Measurements from ENCODE around the gene TMEM91. TPM values are rescaled to one million over a fixed set of nuclear protein-coding genes. Genes with fewer than 3 reads are reported as not detected.

Gene TMEM91
- polyA plus RNA-seq, 1 donor from 2014 or later: 24.4 TPM

- no peaks in the 10 kb centered on the region for H3K27me3 ChIP-seq (ENCODE audit: insufficient read depth, low read depth, low read length)
- H3K9me3 ChIP-seq (ENCODE audit: low read length): no peaks in the 10 kb centered on the region
- TF ChIP-seq MXI1 (conservative IDR thresholded peaks at IDR 0.05; ENCODE audit: poor library complexity, severe bottlenecking): no peak
- TF ChIP-seq CTCF (IDR thresholded peaks at IDR 0.05; ENCODE audit: poor library complexity, severe bottlenecking): no peak
- TF ChIP-seq POLR2AphosphoS5 (IDR thresholded peaks at IDR 0.05): no peak
- TF ChIP-seq REST (IDR thresholded peaks at IDR 0.05; ENCODE audit: borderline replicate concordance): no peak
- TF ChIP-seq TAF1 (IDR thresholded peaks at IDR 0.05; ENCODE audit: low read depth): no peak
- TF ChIP-seq RAD21 (conservative IDR thresholded peaks at IDR 0.05): no peak
- no peak for TF ChIP-seq SMC3 (conservative IDR thresholded peaks at IDR 0.05; ENCODE audit: poor library complexity)
- TF ChIP-seq EZH2 (IDR thresholded peaks at IDR 0.05; ENCODE audit: borderline replicate concordance, insufficient read depth, low read length, poor library complexity, severe bottlenecking): no peak
- no peak for TF ChIP-seq EP300 (conservative IDR thresholded peaks at IDR 0.05; ENCODE audit: poor library complexity, severe bottlenecking)
- H3K36me3 ChIP-seq (ENCODE audit: insufficient read depth, low read length): no peaks in the 10 kb centered on the region
- no peaks in the 10 kb centered on the region for H4K20me1 ChIP-seq (ENCODE audit: insufficient read depth)
- H2AFZ ChIP-seq (ENCODE audit: low read depth, low read length): no peak overlapping the region
- no peaks in the 10 kb centered on the region for H3K79me2 ChIP-seq (replicated peaks; ENCODE audit: insufficient read depth, low read length)
- no peaks in the 10 kb centered on the region for H3F3A ChIP-seq (ENCODE audit: insufficient read depth, low read length, poor library complexity, severe bottlenecking)
- H3K9me2 ChIP-seq (ENCODE audit: insufficient read depth, low read length): no peaks in the 10 kb centered on the region
- H3K27ac ChIP-seq (ENCODE audit: low read length): no peak overlapping the region
- no peak overlapping the region for H3K9ac ChIP-seq (ENCODE audit: low read length)
- H3K4me3 ChIP-seq (ENCODE audit: low read length): no peak overlapping the region
- no peak overlapping the region for H3K4me2 ChIP-seq (ENCODE audit: low read length)
Measured at GRCh38 chr19:41330946-41331678, 45.2 kb upstream of the TMEM91 start.

- no peaks in the 10 kb centered on the region for H3K27me3 ChIP-seq (ENCODE audit: insufficient read depth, low read depth, low read length)
- H3K4me3 ChIP-seq (ENCODE audit: low read length): no peak overlapping the region
- no peaks in the 10 kb centered on the region for H3F3A ChIP-seq (ENCODE audit: insufficient read depth, low read length, poor library complexity, severe bottlenecking)
- H3K79me2 ChIP-seq (replicated peaks; ENCODE audit: insufficient read depth, low read length): no peaks in the 10 kb centered on the region
- H3K27ac ChIP-seq (ENCODE audit: low read length): no peak overlapping the region
- no peak for TF ChIP-seq TAF1 (IDR thresholded peaks at IDR 0.05; ENCODE audit: low read depth)
- no peak for TF ChIP-seq POLR2AphosphoS5 (IDR thresholded peaks at IDR 0.05)
- no peaks in the 10 kb centered on the region for H3K9me2 ChIP-seq (ENCODE audit: insufficient read depth, low read length)
- H2AFZ ChIP-seq (ENCODE audit: low read depth, low read length): no peak overlapping the region
- H4K20me1 ChIP-seq (ENCODE audit: insufficient read depth): no peaks in the 10 kb centered on the region
- H3K4me2 ChIP-seq (ENCODE audit: low read length): no peak overlapping the region
- no peaks in the 10 kb centered on the region for H3K36me3 ChIP-seq (ENCODE audit: insufficient read depth, low read length)
- H3K9ac ChIP-seq (ENCODE audit: low read length): no peak overlapping the region
- H3K9me3 ChIP-seq (ENCODE audit: low read length): no peaks in the 10 kb centered on the region
Measured at GRCh38 chr19:41332000-41332399, 44.3 kb upstream of the TMEM91 start.

Data from neural cell (in vitro differentiated cells).